ENCODE results near the gene ZBTB9.

Gene ZBTB9

GRCh38 chr6:33430991-33431879 is 23.1 kb upstream of the ZBTB9 start:
- peak; percentile 84 for DNase-seq (ENCODE audit: low read depth, low spot score)
- H3K4me3 ChIP-seq (ENCODE audit: low read length): peak overlapping the region; percentile 49

GRCh38 chr6:33431880-33432541 is 22.4 kb upstream of the ZBTB9 start:
- peak overlapping the region; percentile 49 for H3K4me3 ChIP-seq (ENCODE audit: low read length)
- DNase-seq (ENCODE audit: low read depth, low spot score): no peak

- no peak for DNase-seq (ENCODE audit: low read depth, low spot score)
Observed at GRCh38 chr6:33432546-33432945, 21.8 kb upstream of the ZBTB9 start.

GRCh38 chr6:33433001-33433543 is 21.3 kb upstream of the ZBTB9 start:
- no peak overlapping the region for H3K4me3 ChIP-seq (ENCODE audit: low read length)

More at GRCh38 chr6:33432546-33432945, 21.8 kb upstream of the ZBTB9 start:
- no peak overlapping the region for H3K4me3 ChIP-seq (ENCODE audit: low read length)

GRCh38 chr6:33433544-33434191 is 20.7 kb upstream of the ZBTB9 start:
- no peak overlapping the region for H3K4me3 ChIP-seq (ENCODE audit: low read length)

More at GRCh38 chr6:33433001-33433543, 21.3 kb upstream of the ZBTB9 start:
- no peak for DNase-seq (ENCODE audit: low read depth, low spot score)

GRCh38 chr6:33434961-33435360 is 19.4 kb upstream of the ZBTB9 start:
- no peak overlapping the region for H3K4me3 ChIP-seq (ENCODE audit: low read length)
- no peak for DNase-seq (ENCODE audit: low read depth, low spot score)

More at GRCh38 chr6:33433544-33434191, 20.7 kb upstream of the ZBTB9 start:
- DNase-seq (ENCODE audit: low read depth, low spot score): no peak

- no peak overlapping the region for H3K4me3 ChIP-seq (ENCODE audit: low read length)
- DNase-seq (ENCODE audit: low read depth, low spot score): no peak
Observed at GRCh38 chr6:33437666-33438065, 16.7 kb upstream of the ZBTB9 start.

- no peak for DNase-seq (ENCODE audit: low read depth, low spot score)
- no peak overlapping the region for H3K4me3 ChIP-seq (ENCODE audit: low read length)
Observed at GRCh38 chr6:33438978-33439594, 15.3 kb upstream of the ZBTB9 start.

- no peak for DNase-seq (ENCODE audit: low read depth, low spot score)
- H3K4me3 ChIP-seq (ENCODE audit: low read length): no peak overlapping the region
Observed at GRCh38 chr6:33439956-33440648, 14.3 kb upstream of the ZBTB9 start.

GRCh38 chr6:33440649-33441309 is 13.6 kb upstream of the ZBTB9 start:
- no peak for DNase-seq (ENCODE audit: low read depth, low spot score)
- no peak overlapping the region for H3K4me3 ChIP-seq (ENCODE audit: low read length)

- H3K4me3 ChIP-seq (ENCODE audit: low read length): no peak overlapping the region
- DNase-seq (ENCODE audit: low read depth, low spot score): no peak
Observed at GRCh38 chr6:33441457-33441856, 12.9 kb upstream of the ZBTB9 start.

GRCh38 chr6:33442283-33442682 is 12.1 kb upstream of the ZBTB9 start:
- DNase-seq (ENCODE audit: low read depth, low spot score): no peak
- H3K4me3 ChIP-seq (ENCODE audit: low read length): no peak overlapping the region

- no peak for DNase-seq (ENCODE audit: low read depth, low spot score)
- H3K4me3 ChIP-seq (ENCODE audit: low read length): no peak overlapping the region
Observed at GRCh38 chr6:33443025-33443424, 11.4 kb upstream of the ZBTB9 start.

GRCh38 chr6:33443619-33444504 is 10.5 kb upstream of the ZBTB9 start:
- H3K4me3 ChIP-seq (ENCODE audit: low read length): no peak overlapping the region
- no peak for DNase-seq (ENCODE audit: low read depth, low spot score)

- DNase-seq (ENCODE audit: low read depth, low spot score): no peak
- H3K4me3 ChIP-seq (ENCODE audit: low read length): no peak overlapping the region
Observed at GRCh38 chr6:33445119-33445603, 9.2 kb upstream of the ZBTB9 start.

GRCh38 chr6:33446356-33446755 is 8.0 kb upstream of the ZBTB9 start:
- no peak overlapping the region for H3K4me3 ChIP-seq (ENCODE audit: low read length)
- DNase-seq (ENCODE audit: low read depth, low spot score): no peak

GRCh38 chr6:33450434-33450833 is 3.9 kb upstream of the ZBTB9 start:
- DNase-seq (ENCODE audit: low read depth, low spot score): no peak
- no peak overlapping the region for H3K4me3 ChIP-seq (ENCODE audit: low read length)

Measured in Jurkat, Clone E6-1 (cell line).